Endothelial cell of umbilical vein (primary cell): ENCODE data around the gene TMEM217. TPM values are rescaled to one million over a fixed set of nuclear protein-coding genes. Genes with fewer than 3 reads are reported as not detected.

ENCODE experiments used
- BruUV-seq: library from RNA; stranded (reverse); fragments of 400-500 nt; replicated peaks from 2 replicates; lab custom pipeline; 2021; lab: Mats Ljungman, UMichigan
- CTCF ChIA-PET: fragments of 300-600, 350-600 bp; sonication (Branson Sonifier 250); formaldehyde crosslinking; loops from one replicate; lab custom pipeline; 2021; ENCODE audit warnings: antibody characterized with exemption, inconsistent platforms; lab: Charles Lee
- POLR2A ChIA-PET: fragments of 300-600, 350-600 bp; sonication (Branson Sonifier 250); formaldehyde crosslinking; loops from one replicate; lab custom pipeline; 2021; ENCODE audit warnings: antibody characterized with exemption, inconsistent platforms; lab: Charles Lee
- DNase-seq: peaks from one replicate; pipeline ENCODE4 v3.0.0-alpha.2; 2011; ENCODE audit warnings: low read depth, low spot score
- FAIRE-seq: peaks from 2 replicates; lab custom pipeline; 2011; peaks lifted over from hg19 to GRCh38; lab: Jason Lieb, UNC
- H2AFZ ChIP-seq: 2 replicates; pipeline ENCODE4 v1.6.0; 2012; ENCODE audit warnings: low read depth, low read length, control low read depth, inconsistent platforms
- H3K27ac ChIP-seq: 2 replicates; pipeline ENCODE4 v1.5.1; 2011; ENCODE audit warnings: low read depth, mild to moderate bottlenecking, control low read depth, low read length, moderate library complexity; ENCODE audit not compliant: insufficient read depth
- H3K27me3 ChIP-seq, 2 experiments: 2 replicates each; pipeline versions ENCODE4 v1.6.0 to v1.6.1; 2011; ENCODE audit warnings: low read length in 2 of 2, mixed read lengths in 1 of 2; ENCODE audit not compliant: control insufficient read depth in 2 of 2, insufficient read depth in 2 of 2
- H3K36me3 ChIP-seq, 2 experiments: 2 replicates in 1 of 2; 3 replicates in 1 of 2; pipeline ENCODE4 v1.5.1; 2011; ENCODE audit warnings: low read length in 2 of 2, mild to moderate bottlenecking in 1 of 2, moderate library complexity in 1 of 2; ENCODE audit not compliant: control insufficient read depth in 2 of 2, insufficient read depth in 2 of 2; ENCODE audit errors: extremely low read depth in 1 of 2
- H3K4me1 ChIP-seq: 3 replicates; pipeline ENCODE4 v1.5.1; 2011; ENCODE audit warnings: mild to moderate bottlenecking, low read length; ENCODE audit not compliant: control insufficient read depth, insufficient read depth; ENCODE audit errors: extremely low read depth
- H3K4me2 ChIP-seq: 2 replicates; pipeline ENCODE4 v1.6.1; 2011; ENCODE audit warnings: low read length, control low read depth, mixed read lengths; ENCODE audit not compliant: insufficient read depth
- H3K4me3 ChIP-seq, 3 experiments: fragments of 200-600 bp in 1 of 3; sonication (generic), shearing (Covaris generic) in 1 of 3; replicated peaks in 1 of 3; 2 replicates each; pipeline ENCODE4 v1.5.1; 2011 to 2016; ENCODE audit warnings: control low read depth in 3 of 3, low read length in 3 of 3, mild to moderate bottlenecking in 2 of 3, inconsistent platforms in 1 of 3, low read depth in 1 of 3, moderate library complexity in 1 of 3; ENCODE audit not compliant: insufficient read depth in 1 of 3
- H3K79me2 ChIP-seq: 2 replicates; pipeline ENCODE4 v1.6.0; 2012; ENCODE audit warnings: low read length, inconsistent platforms; ENCODE audit not compliant: control insufficient read depth, insufficient read depth
- H3K9ac ChIP-seq: replicated peaks from 2 replicates; pipeline ENCODE3; 2011; ENCODE audit warnings: low read length, control low read depth; ENCODE audit not compliant: insufficient read depth; ENCODE audit errors: extremely low read depth
- H3K9me1 ChIP-seq: replicated peaks from 3 replicates; pipeline ENCODE4 v1.6.0; 2011; ENCODE audit warnings: mild to moderate bottlenecking, low read length; ENCODE audit not compliant: control insufficient read depth, insufficient read depth; ENCODE audit errors: extremely low read depth
- H3K9me3 ChIP-seq: replicated peaks from 2 replicates; pipeline ENCODE4 v1.5.1; 2012; ENCODE audit warnings: low read length, inconsistent platforms; ENCODE audit not compliant: control insufficient read depth, insufficient read depth
- H4K20me1 ChIP-seq: replicated peaks from 2 replicates; pipeline ENCODE3; 2011; ENCODE audit warnings: mild to moderate bottlenecking, low read length; ENCODE audit not compliant: control insufficient read depth, insufficient read depth; ENCODE audit errors: extremely low read depth
- CTCF ChIP-seq, 2 donors: IDR thresholded peaks; 1 replicate in 1 of 2; 2 replicates in 1 of 2; pipeline ENCODE4 v1.5.1; 2011; ENCODE audit warnings: low read length in 2 of 2, mild to moderate bottlenecking in 2 of 2, moderate library complexity in 2 of 2, control low read depth in 1 of 2, inconsistent platforms in 1 of 2, low read depth in 1 of 2; ENCODE audit not compliant: insufficient read depth in 1 of 2; ENCODE audit errors: extremely low read depth in 1 of 2
- EZH2 ChIP-seq: IDR thresholded peaks from 2 replicates; pipeline ENCODE4 v1.6.1; 2012; ENCODE audit warnings: borderline replicate concordance, low read depth, mild to moderate bottlenecking, moderate library complexity, low read length, inconsistent platforms; ENCODE audit not compliant: severe bottlenecking
- FOS ChIP-seq: IDR thresholded peaks from 2 replicates; pipeline ENCODE4 v1.6.1; 2011; ENCODE audit warnings: mild to moderate bottlenecking, low read length, moderate library complexity, borderline replicate concordance; ENCODE audit not compliant: insufficient read depth
- GATA2 ChIP-seq: IDR thresholded peaks from 2 replicates; pipeline ENCODE4 v1.7.0; 2011; ENCODE audit warnings: low read depth, mild to moderate bottlenecking, moderate library complexity, mixed read lengths, low read length; ENCODE audit not compliant: insufficient read length, insufficient read depth
- JUN ChIP-seq: IDR thresholded peaks from 2 replicates; pipeline ENCODE4 v1.6.1; 2011; ENCODE audit warnings: borderline replicate concordance, low read depth; ENCODE audit not compliant: insufficient read length, insufficient read depth
- MAX ChIP-seq: IDR thresholded peaks from 2 replicates; pipeline ENCODE4 v1.6.1; 2011; ENCODE audit not compliant: insufficient read depth, insufficient read length
- MYC ChIP-seq: IDR thresholded peaks from one replicate; pipeline ENCODE4 v1.6.1; 2011; ENCODE audit warnings: mild to moderate bottlenecking, low read depth, low read length
- POLR2A ChIP-seq: IDR thresholded peaks from 2 replicates; pipeline ENCODE4 v1.6.1; 2012; ENCODE audit warnings: low read depth, mild to moderate bottlenecking, control low read depth, low read length
- POLR2AphosphoS5 ChIP-seq: IDR thresholded peaks from 2 replicates; pipeline ENCODE4 v1.6.1; 2012; ENCODE audit warnings: low read depth, mild to moderate bottlenecking, control low read depth, low read length, moderate library complexity; ENCODE audit not compliant: insufficient read depth
- dilution Hi-C: fragments of 300-500 bp; cut with MboI; formaldehyde crosslinking; loops from one replicate; pipeline ENCODE4 v1.15.0; 2019; ENCODE audit warnings: low sequenced_read_pairs; ENCODE audit not compliant: extremely low pct_ligation_motif_present
- intact Hi-C: fragments of 100-400 bp; cut with micrococcal nuclease; formaldehyde crosslinking; loops from one replicate; pipeline ENCODE4 v1.10.0; 2022
- polyA plus RNA-seq, 4 experiments: library from polyadenylated mRNA; depleted of rRNA in 3 of 4; stranded (reverse) in 3 of 4; unstranded in 1 of 4; fragments of >200 nt; gene quantifications; 2 replicates each; pipeline versions ENCODE4 v1.2.1 to v1.2.3, GENCODE V29; 2011 to 2012; ENCODE audit warnings: missing spikeins in 1 of 4
- total RNA-seq: library from RNA; stranded (reverse); gene quantifications from 2 replicates; pipeline ENCODE4 v1.2.3, GENCODE V29; 2021

The TMEM217 gene
- total and polyA plus RNA-seq, 2 donors (not counting 3 experiments of a cell fraction or from before 2014, with no cell fraction given): 6.8 to 15.8 TPM

GRCh38 chr6:37254881-37255280 lies 3.1 kb downstream of the TMEM217 start:
- Histone ChIP-seq H3K4me1 (peaks cover 30% of the 10 kb centered on the region), H2AFZ (no peak overlapping the region), H3K27ac (no peak overlapping the region), H4K20me1 (no peaks in the 10 kb centered on the region), H3K4me3 (no peak overlapping the region), H3K27me3 (no peaks in the 10 kb centered on the region), H3K4me2 (no peak overlapping the region), H3K9ac (no peak overlapping the region), H3K36me3 (no peaks in the 10 kb centered on the region), H3K9me1 (no peaks in the 10 kb centered on the region), H3K9me3 (no peaks in the 10 kb centered on the region), H3K79me2 (peaks cover 10% of the 10 kb centered on the region)
- BruUV-seq: no TSS peak
- CTCF ChIA-PET: interaction anchor here (0.7 kb wide), 1 partner anchor 168 kb away, joined by 3 read pairs; no protein-coding TSS in a partner anchor
- DNase-seq: no peak
- intact Hi-C loops (no loop called here), dilution Hi-C loops (no loop called here)
- POLR2A ChIA-PET: interaction anchor here (0.6 kb wide), 1 partner anchor 8 kb away, joined by 4 read pairs; no protein-coding TSS in a partner anchor
- no peak for TF ChIP-seq MAX
- no peak for TF ChIP-seq FOS
- no peak for TF ChIP-seq POLR2A
- TF ChIP-seq GATA2: no peak
- TF ChIP-seq POLR2AphosphoS5: no peak
- TF ChIP-seq EZH2: no peak
- TF ChIP-seq JUN: no peak
- no peak for TF ChIP-seq MYC
- no peak for TF ChIP-seq CTCF (IDR thresholded peaks at IDR 0.05; ENCODE audit: extremely low read depth in 1 of 2, insufficient read depth in 1 of 2, low read depth in 1 of 2, low read length in 2 of 2)
- no peak for FAIRE-seq
